GM18870 (cell line): ENCODE data around the gene GRIA1.
A peak's percentile ranks its signal among the peaks of the same experiment; 100 is the strongest.

Experiments used
- ATAC-seq: cut with Tn5 transposase; IDR thresholded peaks from one replicate; pipeline ENCODE4 v1.9.1; 2021; ENCODE audit warnings: moderate library complexity; ENCODE audit not compliant: unreplicated experiment

The GRIA1 gene

GRCh38 chr5:153490118-153491037, at the start of gene GRIA1:
Gene GRIA1, plus strand, starts transcription at chr5:153490670.
- no peak for ATAC-seq

DNA sequence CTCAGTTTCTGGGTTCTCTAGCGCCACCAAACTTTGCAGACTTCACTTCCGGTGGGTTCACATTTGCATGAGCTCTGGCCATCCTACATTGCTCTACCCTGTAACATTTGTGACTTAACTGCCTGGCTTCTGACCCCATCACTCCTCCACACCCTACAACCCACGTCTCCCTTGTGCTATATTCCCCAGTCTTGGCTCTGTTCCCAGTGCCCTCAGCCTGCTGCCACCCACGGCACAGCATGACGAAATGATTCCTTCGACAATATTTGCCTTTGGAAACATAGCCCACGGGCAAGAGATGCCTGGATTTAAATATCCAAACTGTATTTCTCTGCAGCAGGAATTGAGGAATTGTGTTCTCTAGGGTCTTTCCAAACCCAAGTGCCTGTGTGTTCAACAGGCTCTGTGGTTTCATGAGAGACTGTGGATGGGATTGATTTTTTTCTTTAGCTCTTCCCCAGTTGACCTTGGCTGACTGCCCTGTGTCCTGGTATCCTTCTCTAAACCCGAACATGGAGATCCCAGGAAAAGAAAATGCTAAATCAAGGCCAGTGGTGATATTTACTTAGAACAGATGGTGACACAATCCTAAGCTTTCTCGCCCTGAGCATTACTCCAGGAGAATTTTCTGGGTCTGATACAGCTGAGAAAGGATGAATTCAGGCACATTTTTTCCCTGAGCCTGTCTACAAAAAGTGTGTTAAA, 44.4 kb upstream of the GRIA1 start:
- no peak for ATAC-seq

GRCh38 chr5:153447534-153447933, 42.9 kb upstream of the GRIA1 start:
- no peak for ATAC-seq

DNA sequence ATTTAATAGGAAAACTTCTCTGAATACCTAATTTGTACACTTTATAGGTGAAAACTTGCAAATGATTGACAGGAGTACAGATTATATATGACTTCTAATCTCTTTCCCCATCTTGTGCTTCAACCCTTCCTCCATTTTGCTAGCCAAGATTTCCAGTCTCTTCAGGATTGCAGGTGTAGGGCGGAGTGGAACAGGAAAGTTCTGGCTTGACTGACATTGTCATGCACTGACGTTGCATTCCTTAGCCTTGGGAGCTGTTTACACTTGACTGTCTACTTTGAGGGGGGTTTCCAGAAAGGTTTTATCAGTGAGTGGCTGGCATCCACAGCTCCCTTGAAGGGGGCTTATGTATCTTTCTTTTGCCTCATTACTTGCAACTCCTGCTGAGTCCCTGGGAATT, 34.1 kb upstream of the GRIA1 start:
- no peak for ATAC-seq

GRCh38 chr5:153456993-153457392, 33.5 kb upstream of the GRIA1 start:
- ATAC-seq = no peak

DNA sequence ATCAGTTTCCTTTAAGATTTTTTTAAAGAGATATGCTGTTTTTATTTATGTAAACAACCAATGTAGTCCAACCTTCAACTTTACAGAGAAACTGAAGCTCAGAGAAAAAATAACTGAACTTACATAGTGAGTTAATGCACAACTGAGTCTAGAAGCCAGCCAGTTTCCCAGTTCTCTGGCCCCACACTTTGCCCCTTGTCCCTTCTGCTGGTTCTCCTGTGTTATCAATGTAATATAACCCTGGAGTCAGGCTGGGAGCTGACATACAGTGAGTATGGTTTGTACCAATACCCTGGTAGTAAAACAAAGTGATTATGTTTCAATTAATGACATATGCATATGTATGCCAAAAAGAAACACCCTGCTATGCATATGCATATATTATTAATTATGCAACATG, 32.2 kb upstream of the GRIA1 start:
- ATAC-seq = no peak

DNA sequence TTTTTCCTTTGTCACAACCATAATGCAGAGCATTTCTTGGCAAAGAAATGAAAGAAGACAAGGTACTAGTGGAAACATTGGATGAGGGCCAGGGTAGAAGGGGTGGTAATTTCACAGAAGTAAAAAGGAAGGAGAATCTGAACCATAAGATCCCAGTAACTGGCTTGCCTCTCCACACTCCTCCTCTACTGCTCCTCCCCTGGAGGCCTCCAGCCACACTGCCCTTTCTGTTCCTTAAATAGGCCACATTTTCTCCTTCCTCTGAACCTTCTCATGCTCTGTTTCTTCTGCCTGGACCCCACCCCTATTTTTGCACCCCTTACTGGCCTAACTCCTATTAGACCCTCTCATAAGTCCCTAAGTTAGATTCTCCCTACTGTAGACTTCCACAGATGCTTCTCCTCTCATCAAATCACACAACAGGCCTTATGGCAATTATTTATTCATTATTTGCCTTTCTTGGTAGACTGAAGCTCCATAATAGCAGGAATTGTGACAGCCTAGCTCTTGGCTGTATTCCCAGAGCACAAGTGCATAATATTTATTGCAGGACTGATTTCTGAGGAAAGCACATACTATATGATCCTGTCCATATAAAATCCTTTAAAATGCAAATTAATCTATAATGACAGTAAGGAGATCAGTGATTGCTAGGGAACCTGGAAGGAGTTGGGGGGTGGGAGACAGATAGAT, 31.3 kb upstream of the GRIA1 start:
- no peak for ATAC-seq

DNA sequence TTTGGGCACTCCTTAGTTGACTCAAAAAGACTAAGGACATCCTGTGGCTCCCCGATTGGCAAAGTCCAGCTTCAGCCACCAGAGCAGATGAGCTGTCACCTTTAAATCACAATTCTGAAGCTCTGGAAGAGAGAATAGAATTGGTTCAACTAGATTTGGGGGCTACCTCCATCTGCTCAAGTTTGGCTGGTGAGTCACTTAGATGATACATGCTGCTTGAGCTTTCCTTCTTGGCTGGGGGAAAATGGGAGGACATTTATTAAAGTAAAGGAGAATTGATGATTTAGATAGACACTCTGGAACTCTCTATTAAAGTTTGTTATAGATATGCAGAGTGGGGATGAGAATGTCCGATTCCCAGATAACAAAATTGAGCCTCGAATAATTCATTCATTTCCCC, 30.0 kb upstream of the GRIA1 start:
- no peak for ATAC-seq

- no peak for ATAC-seq
Measured at GRCh38 chr5:153461341-153461740, 29.1 kb upstream of the GRIA1 start.

GRCh38 chr5:153463806-153464205, 26.7 kb upstream of the GRIA1 start:
- ATAC-seq = no peak

- ATAC-seq = no peak
Measured at GRCh38 chr5:153467546-153467945, 22.9 kb upstream of the GRIA1 start.

DNA sequence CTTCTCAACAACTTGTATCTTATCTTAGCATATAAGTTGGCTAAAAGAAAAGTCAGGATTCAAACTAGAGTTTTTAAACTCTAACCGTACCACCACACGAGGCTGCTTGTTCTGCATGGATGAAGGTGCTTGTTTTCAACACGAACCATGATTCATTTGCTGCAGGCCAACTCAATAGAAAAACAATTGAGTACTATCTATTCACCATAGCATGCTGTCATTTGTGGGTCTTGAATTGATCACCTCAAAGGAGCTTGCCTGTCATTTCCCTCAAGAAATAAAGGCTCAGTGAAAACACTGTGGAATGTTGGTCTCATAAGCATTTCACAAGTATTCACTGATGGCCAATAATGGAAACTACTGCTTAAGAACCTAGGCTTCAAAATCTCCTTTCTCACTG, 21.0 kb upstream of the GRIA1 start:
- no peak for ATAC-seq

- ATAC-seq = no peak
Measured at GRCh38 chr5:153470736-153471135, 19.7 kb upstream of the GRIA1 start.

- no peak for ATAC-seq
Measured at GRCh38 chr5:153476767-153477166, 13.7 kb upstream of the GRIA1 start.

- peak; percentile 94 for ATAC-seq
Measured at GRCh38 chr5:153480401-153480800, 10.1 kb upstream of the GRIA1 start.

DNA sequence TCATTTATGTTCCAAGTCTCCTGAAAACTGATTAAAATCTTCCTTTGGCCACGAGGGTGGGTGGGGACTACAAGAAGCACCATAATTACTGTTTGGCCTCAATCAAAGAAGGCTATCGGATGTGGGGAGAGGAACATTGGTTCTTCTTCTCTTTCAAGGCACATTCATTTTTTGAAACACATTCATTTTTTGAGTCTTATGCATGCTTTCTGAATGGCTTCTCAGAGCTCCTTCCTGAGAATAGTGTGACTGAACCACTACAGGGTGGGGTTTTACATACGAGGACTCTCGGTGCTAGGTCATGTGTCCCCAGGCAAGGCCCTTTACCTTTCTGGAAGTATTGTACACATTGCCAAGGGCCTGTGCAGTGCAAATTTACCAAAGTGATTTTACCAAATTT, 7.0 kb upstream of the GRIA1 start:
- no peak for ATAC-seq

DNA sequence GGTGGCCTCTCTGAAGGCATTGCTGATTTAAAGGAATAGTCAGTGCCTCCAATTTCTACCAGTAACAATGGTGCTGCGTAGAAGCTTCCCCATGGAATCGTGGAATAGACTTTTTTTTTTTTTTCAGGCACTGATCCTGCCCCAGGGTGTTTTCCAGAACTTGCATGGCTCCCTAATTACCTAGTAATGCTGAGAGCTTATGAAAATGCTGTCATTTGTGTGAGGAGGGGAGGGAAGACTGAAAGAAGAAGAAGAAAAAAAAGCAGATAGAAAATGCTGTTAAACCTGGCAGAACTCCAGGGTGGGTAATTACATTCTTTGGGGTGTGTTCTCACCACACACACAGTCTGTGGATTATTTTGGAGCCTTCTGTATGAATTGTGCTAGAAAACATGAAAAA, 4.8 kb upstream of the GRIA1 start:
- no peak for ATAC-seq

DNA sequence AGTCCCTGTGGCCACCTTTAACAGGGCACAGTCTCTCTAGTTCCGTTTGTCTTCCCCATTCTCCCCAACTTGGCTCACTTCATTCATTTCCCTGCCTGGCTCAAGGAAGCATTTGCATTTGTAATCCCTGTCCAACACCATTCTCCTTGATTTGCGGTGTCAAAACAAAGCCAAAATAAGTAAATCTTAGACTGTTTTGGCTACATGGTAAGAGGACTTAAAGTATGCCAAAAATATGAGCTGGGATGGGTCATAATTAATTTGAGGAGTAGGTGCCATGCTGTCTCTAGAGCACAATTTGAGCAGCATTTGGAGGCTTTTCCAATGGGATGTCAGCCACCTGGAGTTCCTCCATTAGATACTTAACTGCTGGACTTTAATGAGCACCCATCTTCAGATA, 3.7 kb upstream of the GRIA1 start:
- no peak for ATAC-seq

GRCh38 chr5:153489611-153490010, 859 bp upstream of the GRIA1 start:
- no peak for ATAC-seq

DNA sequence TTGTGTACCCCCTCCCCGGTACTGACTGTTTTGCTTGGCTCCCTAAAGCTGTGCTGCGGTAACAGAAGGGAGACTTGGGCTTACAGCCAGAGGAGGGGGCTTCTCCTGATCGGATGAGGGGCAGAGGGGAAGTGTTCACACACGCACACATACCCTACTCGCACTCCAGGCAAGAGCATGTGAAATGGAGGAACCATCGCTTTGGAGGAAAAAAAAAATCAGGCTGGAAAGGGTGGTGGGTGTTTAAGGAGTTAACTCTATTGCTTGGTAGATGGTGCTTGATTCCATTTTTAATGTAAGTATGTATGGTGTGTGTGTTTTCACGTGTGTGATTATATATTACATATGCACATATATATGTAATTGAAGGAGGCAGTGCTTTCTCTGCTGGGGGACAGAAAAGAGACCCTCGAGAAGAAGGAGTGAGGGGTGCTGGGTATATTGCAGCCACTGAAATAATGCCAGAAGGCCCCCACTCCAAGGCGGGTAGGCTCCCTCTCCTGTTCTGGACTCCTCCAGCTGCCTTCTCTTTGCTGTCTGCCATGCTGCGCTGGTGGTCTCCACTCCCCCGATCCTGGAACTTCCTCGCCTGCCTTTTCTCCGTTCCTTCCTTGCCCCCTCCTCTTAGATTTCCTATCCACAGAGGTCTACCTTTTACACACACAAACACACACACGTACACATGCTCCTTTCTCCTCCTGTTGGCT, 721 bp downstream of the GRIA1 start:
- no peak for ATAC-seq

DNA sequence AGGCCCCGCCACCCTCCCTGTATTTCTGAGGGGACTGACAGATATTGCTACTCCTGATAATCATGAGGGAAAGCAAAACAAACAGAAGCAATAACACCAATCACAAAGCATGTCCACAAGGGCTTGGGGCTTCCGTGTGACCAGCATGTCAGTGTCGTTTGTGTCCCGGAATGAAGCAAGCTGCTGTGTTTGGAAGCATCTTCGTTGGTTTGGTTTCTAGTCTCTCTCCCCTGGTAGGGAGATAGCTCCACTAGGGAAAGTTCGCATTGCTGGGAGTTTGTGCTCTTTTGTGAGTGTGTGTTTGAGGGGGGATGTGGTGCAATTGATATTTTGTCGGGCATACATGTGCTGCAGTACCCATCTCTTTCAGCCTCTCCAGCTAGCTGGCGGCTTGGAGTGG, 1.4 kb downstream of the GRIA1 start:
- ATAC-seq = no peak
